ENCODE data around the gene VWA3A.

DNA sequence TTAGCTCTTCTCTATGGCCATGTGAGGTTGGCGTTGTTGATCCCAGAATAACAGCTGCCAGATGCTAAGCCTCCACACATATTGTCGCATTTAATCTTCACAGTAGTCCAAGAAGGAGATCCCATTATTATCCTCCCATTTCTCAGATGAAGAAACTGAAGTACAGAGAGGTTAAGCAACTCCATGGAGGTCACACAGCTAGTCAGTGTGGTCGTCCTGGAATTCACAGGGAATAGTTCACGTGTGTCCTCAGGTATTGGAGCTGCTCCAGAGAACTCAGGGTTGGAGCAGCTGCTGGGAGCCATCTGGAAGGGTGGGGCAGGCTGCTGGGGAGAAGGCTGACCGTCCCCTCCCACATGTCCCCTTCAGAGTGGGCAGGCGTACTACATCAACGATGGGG, 89.5 kb downstream of the VWA3A start:
- no peak for TF ChIP-seq EZH2 (IDR thresholded peaks at IDR 0.05; ENCODE audit: insufficient read depth, poor library complexity, severe bottlenecking)
- TF ChIP-seq EZH2phosphoT487 (IDR thresholded peaks at IDR 0.05; ENCODE audit: insufficient read depth, low read depth) = no peak
